Adrenal gland (tissue), 12 donors: ENCODE data around the gene AGBL3. TPM values are rescaled to one million over a fixed set of nuclear protein-coding genes. Genes with fewer than 3 reads are reported as not detected.

Source experiments
- DNase-seq, 7 donors: peaks; one replicate each; pipeline ENCODE4 v3.0.0-alpha.2; 2019 to 2020
- H3K27ac ChIP-seq, 5 donors: fragments of 200-600 bp; sonication (generic) in 4 of 5; 1 replicate in 3 of 5; 2 replicates in 2 of 5; pipeline versions ENCODE4 v1.5.1 to v1.8.0; 2016 to 2020; ENCODE audit warnings: mild to moderate bottlenecking in 1 of 5
- H3K27me3 ChIP-seq: fragments of 200-600 bp; 2 replicates; pipeline ENCODE4 v1.8.0; 2021
- H3K36me3 ChIP-seq, 2 donors: fragments of 200-600 bp; replicated peaks in 1 of 2; 1 replicate in 1 of 2; 2 replicates in 1 of 2; pipeline versions ENCODE4 v1.5.1 to v1.8.0; 2018 to 2022
- H3K4me1 ChIP-seq, 2 donors: fragments of 200-600 bp; replicated peaks in 1 of 2; 1 replicate in 1 of 2; 2 replicates in 1 of 2; pipeline versions ENCODE4 v1.5.1 to v1.8.0; 2018 to 2021
- H3K4me3 ChIP-seq, 4 donors: fragments of 200-600 bp; sonication (generic) in 3 of 4; one replicate each; pipeline ENCODE4 v1.5.1; 2016 to 2018
- H3K9me3 ChIP-seq, 3 donors: fragments of 200-600 bp; sonication (generic) in 1 of 3; replicated peaks in 1 of 3; 1 replicate in 2 of 3; 2 replicates in 1 of 3; pipeline versions ENCODE4 v1.5.1 to v1.8.0; 2016 to 2021
- POLR2A ChIP-seq, 2 donors: fragments of 450-650 bp; IDR thresholded peaks; one replicate each; pipeline ENCODE4 v1.6.1; 2017; ENCODE audit warnings: antibody characterized with exemption in 2 of 2, mild to moderate bottlenecking in 2 of 2, moderate library complexity in 1 of 2
- WGBS, 4 donors: extraction: QIAGEN DNeasy Blood & Tissue Kit in 2 of 4; methylation state at CpG; one replicate each; pipeline versions ENCODE4 v1.1.5 to v1.1.7; 2013 to 2017; 5-methylcytosine and 5-hydroxymethylcytosine counted together
- intact Hi-C, 2 donors: fragments of 100-400 bp; cut with DNase I; formaldehyde crosslinking; loops; one replicate each; pipeline versions ENCODE4 v1.14.1 to v1.15.0; 2022 to 2023
- polyA plus RNA-seq, 3 donors: library from polyadenylated mRNA; stranded (reverse); fragments of 200-250 nt in 2 of 3; fragments of 350-450 nt in 1 of 3; fragmentation: Illumina TruSeq in 1 of 3; extraction: RNeasy Lipid Tissue Mini Kit (QIAGEN cat#74804) in 1 of 3; gene quantifications; one replicate each; pipeline ENCODE4 v1.2.3, GENCODE V29; 2013 to 2014
- total RNA-seq, 9 donors: library from RNA; depleted of rRNA in 4 of 9; stranded (reverse); fragments of >200 nt in 4 of 9; fragments of 120-200 nt in 1 of 9; fragmentation: NEBNext Ultra II Directional in 1 of 9; extraction: Animal tissue kit (Norgen Biotek cat#: 25700) in 1 of 9; gene quantifications; one replicate each; pipeline versions ENCODE4 v1.1.0 to v1.2.4, GENCODE V29; 2013 to 2023
- TF ChIP-seq, protein P1 (sequence below), 6 experiments: fragments of 450-650 bp in 4 of 6; fragments of 200-600 bp in 2 of 6; sonication (generic) in 1 of 6; IDR thresholded peaks; 1 replicate in 5 of 6; 2 replicates in 1 of 6; pipeline versions ENCODE4 v1.5.1 to v1.8.0; 2016 to 2021; ENCODE audit warnings: antibody characterized with exemption in 6 of 6, mild to moderate bottlenecking in 2 of 6, moderate library complexity in 1 of 6
- donor health status: healthy with polysubstance abuse.
- donor health status: Bipolar disorder and iron deficiency.
- donor health status: DM: yes; HTN: yes; CAD: no.
- donor health status: DM: no; HTN: no; CAD: no.
- donor health status: DM: no; HTN: no; CAD: no.
- donor health status: DM: yes; HTN: yes; CAD: no.

AGBL3 gene
- total and polyA plus RNA-seq, 12 donors = 0.28 to 7.3 (median 1.9) TPM

DNA sequence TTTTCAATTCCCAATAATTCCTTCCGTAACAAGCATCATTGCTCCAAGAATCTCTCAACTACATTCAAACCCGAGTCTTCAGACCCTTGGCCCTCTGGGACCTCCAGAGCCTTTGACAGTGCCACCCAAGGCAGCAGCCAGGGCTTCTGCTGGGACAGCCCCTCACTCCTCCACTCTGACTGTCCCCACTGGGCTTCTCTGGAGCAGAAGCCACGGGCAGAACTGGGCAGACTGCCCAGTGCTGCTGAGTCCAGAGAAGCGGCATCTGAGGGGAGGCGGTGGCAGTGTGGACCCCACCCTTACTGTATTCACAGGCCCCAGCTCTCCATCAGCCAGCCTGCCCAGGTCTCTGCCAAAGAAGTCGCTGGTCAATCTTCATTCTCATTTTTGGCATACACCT is 175.4 kb downstream of the AGBL3 start:
- no peak overlapping the region for H3K4me3 ChIP-seq
- peak overlapping the region in 2 of 5 donors; percentile 80 to 85 for H3K27ac ChIP-seq
- peaks cover 0 to 20% of the 10 kb centered on the region in 2 donors for H3K36me3 ChIP-seq
- no peak for DNase-seq
- peaks cover 29 to 46% of the 10 kb centered on the region in 2 donors for H3K4me1 ChIP-seq
- 72 to 83% (median 76%) methylated on average over 6 of the region's 6 CpGs for WGBS, 4 donors
- TF ChIP-seq POLR2A (IDR thresholded peaks at IDR 0.05) = no peak
- TF ChIP-seq, protein P1, sequence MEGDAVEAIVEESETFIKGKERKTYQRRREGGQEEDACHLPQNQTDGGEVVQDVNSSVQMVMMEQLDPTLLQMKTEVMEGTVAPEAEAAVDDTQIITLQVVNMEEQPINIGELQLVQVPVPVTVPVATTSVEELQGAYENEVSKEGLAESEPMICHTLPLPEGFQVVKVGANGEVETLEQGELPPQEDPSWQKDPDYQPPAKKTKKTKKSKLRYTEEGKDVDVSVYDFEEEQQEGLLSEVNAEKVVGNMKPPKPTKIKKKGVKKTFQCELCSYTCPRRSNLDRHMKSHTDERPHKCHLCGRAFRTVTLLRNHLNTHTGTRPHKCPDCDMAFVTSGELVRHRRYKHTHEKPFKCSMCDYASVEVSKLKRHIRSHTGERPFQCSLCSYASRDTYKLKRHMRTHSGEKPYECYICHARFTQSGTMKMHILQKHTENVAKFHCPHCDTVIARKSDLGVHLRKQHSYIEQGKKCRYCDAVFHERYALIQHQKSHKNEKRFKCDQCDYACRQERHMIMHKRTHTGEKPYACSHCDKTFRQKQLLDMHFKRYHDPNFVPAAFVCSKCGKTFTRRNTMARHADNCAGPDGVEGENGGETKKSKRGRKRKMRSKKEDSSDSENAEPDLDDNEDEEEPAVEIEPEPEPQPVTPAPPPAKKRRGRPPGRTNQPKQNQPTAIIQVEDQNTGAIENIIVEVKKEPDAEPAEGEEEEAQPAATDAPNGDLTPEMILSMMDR (IDR thresholded peaks at IDR 0.05) = no peak
- no peaks in the 10 kb centered on the region for H3K27me3 ChIP-seq
- intact Hi-C loops = loop anchor here (10.0 kb wide), 3 partner anchors 167 to 467 kb away; partner anchors contain the start of gene AGBL3 (in 1 of the 2)
- H3K9me3 ChIP-seq = no peaks in the 10 kb centered on the region

DNA sequence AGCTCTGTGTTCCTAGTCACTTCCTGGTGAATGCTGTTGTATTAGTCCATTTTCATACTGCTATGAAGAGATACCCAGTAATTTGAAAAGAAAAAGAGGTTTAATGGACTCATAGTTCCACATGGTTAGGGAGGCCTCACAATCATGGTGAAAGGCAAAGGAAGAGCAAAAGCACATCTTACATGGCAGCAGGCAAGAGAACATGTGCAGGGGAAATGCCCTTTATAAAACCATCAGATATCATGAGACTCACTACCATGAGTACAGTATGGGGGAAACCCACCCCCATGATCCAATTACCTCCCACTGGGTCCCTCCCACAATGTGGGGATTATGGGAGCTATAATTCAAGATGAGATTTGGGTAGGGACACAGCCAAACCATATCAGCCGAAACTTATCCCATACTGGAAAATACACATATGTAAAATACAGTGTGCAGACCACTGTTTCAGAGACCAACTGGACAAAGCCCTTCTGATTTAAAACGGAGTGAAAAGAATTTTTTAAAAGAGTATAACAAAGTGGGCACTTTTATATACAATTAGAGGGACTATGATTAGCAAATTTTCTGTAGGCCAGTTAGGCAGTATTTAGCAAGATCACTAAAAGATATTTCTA is 176.2 kb downstream of the AGBL3 start:
- 88 to 99% (median 94%) methylated on average over 2 of the region's 2 CpGs for WGBS, 4 donors
- no peak for DNase-seq
- H3K4me1 ChIP-seq = peaks cover 29 to 51% of the 10 kb centered on the region in 2 donors
- H3K9me3 ChIP-seq = no peaks in the 10 kb centered on the region
- H3K36me3 ChIP-seq = peaks cover 0 to 28% of the 10 kb centered on the region in 2 donors
- no peak overlapping the region for H3K4me3 ChIP-seq
- TF ChIP-seq POLR2A (IDR thresholded peaks at IDR 0.05) = no peak
- TF ChIP-seq, protein P1 (IDR thresholded peaks at IDR 0.05) = no peak
- peak overlapping the region in 2 of 5 donors; percentile 80 to 85 for H3K27ac ChIP-seq
- H3K27me3 ChIP-seq = no peaks in the 10 kb centered on the region
- intact Hi-C loops = loop anchor here (10.0 kb wide), 3 partner anchors 168 to 468 kb away; partner anchors contain the start of gene AGBL3 (in 1 of the 2)

DNA sequence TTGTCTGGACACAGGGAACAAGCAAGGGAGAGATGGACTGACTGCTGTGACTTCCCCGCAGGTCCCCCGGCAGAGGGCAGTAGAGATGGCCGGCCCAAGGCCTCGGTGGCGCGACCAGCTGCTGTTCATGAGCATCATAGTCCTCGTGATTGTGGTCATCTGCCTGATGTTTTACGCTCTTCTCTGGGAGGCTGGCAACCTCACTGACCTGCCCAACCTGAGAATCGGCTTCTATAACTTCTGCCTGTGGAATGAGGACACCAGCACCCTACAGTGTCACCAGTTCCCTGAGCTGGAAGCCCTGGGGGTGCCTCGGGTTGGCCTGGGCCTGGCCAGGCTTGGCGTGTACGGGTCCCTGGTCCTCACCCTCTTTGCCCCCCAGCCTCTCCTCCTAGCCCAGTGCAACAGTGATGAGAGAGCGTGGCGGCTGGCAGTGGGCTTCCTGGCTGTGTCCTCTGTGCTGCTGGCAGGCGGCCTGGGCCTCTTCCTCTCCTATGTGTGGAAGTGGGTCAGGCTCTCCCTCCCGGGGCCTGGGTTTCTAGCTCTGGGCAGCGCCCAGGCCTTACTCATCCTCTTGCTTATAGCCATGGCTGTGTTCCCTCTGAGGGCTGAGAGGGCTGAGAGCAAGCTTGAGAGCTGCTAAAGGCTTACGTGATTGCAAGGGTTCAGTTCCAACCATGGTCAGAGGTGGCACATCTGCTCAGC is 178.2 kb downstream of the AGBL3 start:
- Histone ChIP-seq H3K27me3 (no peaks in the 10 kb centered on the region), H3K36me3 (peaks cover 0 to 38% of the 10 kb centered on the region in 2 donors), H3K9me3 (no peaks in the 10 kb centered on the region), H3K27ac (peak overlapping the region in 2 of 5 donors; percentile 44 to 91), H3K4me3 (no peak overlapping the region), H3K4me1 (peaks cover 20 to 58% of the 10 kb centered on the region in 2 donors)
- DNase-seq = peak in 2 of 7 donors; percentile 41 to 67
- WGBS, 4 donors = 78 to 88% (median 84%) methylated on average over 8 to 18 of the region's 18 CpGs
- intact Hi-C loops = loop anchor here (10.0 kb wide), 3 partner anchors 170 to 470 kb away; partner anchors contain the start of gene AGBL3 (in 1 of the 2)
- TF ChIP-seq, protein P1 (IDR thresholded peaks at IDR 0.05) = no peak
- TF ChIP-seq POLR2A (IDR thresholded peaks at IDR 0.05) = no peak

DNA sequence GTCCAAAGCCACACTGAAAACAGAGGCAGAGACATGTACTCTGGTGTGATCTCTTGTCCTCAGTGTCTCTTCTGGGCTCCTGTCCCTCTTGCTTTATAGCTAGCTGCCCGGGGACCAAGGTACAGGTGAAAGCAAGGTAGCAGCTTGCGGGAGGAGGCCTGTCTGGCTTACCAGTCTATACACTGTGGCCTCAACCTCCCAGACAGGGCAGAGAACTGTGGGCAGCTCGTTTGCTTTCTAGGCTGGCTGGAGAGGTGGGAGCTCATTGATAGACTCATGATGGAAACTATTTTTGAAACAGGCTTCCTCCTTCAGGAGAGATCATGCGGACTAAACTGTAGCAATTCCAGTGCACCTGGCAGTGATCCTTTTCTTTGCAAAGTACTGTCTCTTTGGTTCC is 179.6 kb downstream of the AGBL3 start:
- H3K4me1 ChIP-seq = peaks cover 7 to 51% of the 10 kb centered on the region in 2 donors
- no peaks in the 10 kb centered on the region for H3K27me3 ChIP-seq
- H3K36me3 ChIP-seq = peaks cover 0 to 38% of the 10 kb centered on the region in 2 donors
- no peaks in the 10 kb centered on the region for H3K9me3 ChIP-seq
- no peak for TF ChIP-seq POLR2A (IDR thresholded peaks at IDR 0.05)
- TF ChIP-seq, protein P1 (IDR thresholded peaks at IDR 0.05) = no peak
- DNase-seq = no peak
- H3K4me3 ChIP-seq = no peak overlapping the region
- 78 to 85% (median 81%) methylated on average over 4 of the region's 4 CpGs for WGBS, 4 donors
- intact Hi-C loops = loop anchor here (10.0 kb wide), 3 partner anchors 171 to 471 kb away; partner anchors contain the start of gene AGBL3 (in 1 of the 2)
- H3K27ac ChIP-seq = peak overlapping the region in 1 of 5 donors; percentile 91
